ENCODE measurements around the gene NEMP1.

NEMP1 gene

GRCh38 chr12:57107456-57108155, 29.0 kb upstream of the NEMP1 start:
- DNase-seq (ENCODE audit: low read depth), result no peak

GRCh38 chr12:57106021-57106708, 27.6 kb upstream of the NEMP1 start:
- DNase-seq (ENCODE audit: low read depth), result no peak

- no peak for DNase-seq (ENCODE audit: low read depth)
These were observed 26.6 kb upstream of the NEMP1 start for GRCh38 chr12:57105011-57105753.

GRCh38 chr12:57104292-57104910, 25.8 kb upstream of the NEMP1 start:
- DNase-seq (ENCODE audit: low read depth), result no peak

- DNase-seq (ENCODE audit: low read depth), result no peak
These were observed 25.3 kb upstream of the NEMP1 start for GRCh38 chr12:57103856-57104255.

GRCh38 chr12:57101892-57102695, 23.5 kb upstream of the NEMP1 start:
- DNase-seq (ENCODE audit: low read depth), result no peak

GRCh38 chr12:57099766-57100165, 21.2 kb upstream of the NEMP1 start:
- DNase-seq (ENCODE audit: low read depth), result no peak

GRCh38 chr12:57099047-57099714, 20.6 kb upstream of the NEMP1 start:
- DNase-seq (ENCODE audit: low read depth), result no peak

GRCh38 chr12:57098546-57098945, 20.0 kb upstream of the NEMP1 start:
- DNase-seq (ENCODE audit: low read depth), result no peak

- DNase-seq (ENCODE audit: low read depth), result no peak
These were observed 18.9 kb upstream of the NEMP1 start for GRCh38 chr12:57097554-57097835.

- no peak for DNase-seq (ENCODE audit: low read depth)
These were observed 18.4 kb upstream of the NEMP1 start for GRCh38 chr12:57096748-57097553.

GRCh38 chr12:57096099-57096572, 17.5 kb upstream of the NEMP1 start:
- no peak for DNase-seq (ENCODE audit: low read depth)

- no peak for DNase-seq (ENCODE audit: low read depth)
These were observed 16.8 kb upstream of the NEMP1 start for GRCh38 chr12:57095440-57095839.

GRCh38 chr12:57094208-57095160, 15.9 kb upstream of the NEMP1 start:
- no peak for DNase-seq (ENCODE audit: low read depth)

- peak; percentile 53 for DNase-seq (ENCODE audit: low read depth)
These were observed 15.0 kb upstream of the NEMP1 start for GRCh38 chr12:57093415-57094207.

GRCh38 chr12:57092876-57093414, 14.4 kb upstream of the NEMP1 start:
- no peak for DNase-seq (ENCODE audit: low read depth)

GRCh38 chr12:57092529-57092862, 13.9 kb upstream of the NEMP1 start:
- DNase-seq (ENCODE audit: low read depth), result no peak

Data from non-pigmented ciliary epithelial cell (primary cell).